Stomach (tissue), 9 donors: ENCODE data around the gene GOLIM4. TPM values are rescaled to one million over a fixed set of nuclear protein-coding genes. Genes with fewer than 3 reads are reported as not detected.

ENCODE experiments used
- DNase-seq, 2 donors: peaks; one replicate each; pipeline versions ENCODE4 v3.0.0 to v3.0.0-alpha.2; 2013 to 2019
- H3K27ac ChIP-seq, 5 donors: fragments of 200-600 bp in 4 of 5; sonication (generic) in 4 of 5; one replicate each; pipeline ENCODE4 v1.5.1; 2013 to 2019; ENCODE audit warnings: mild to moderate bottlenecking in 1 of 5, moderate library complexity in 1 of 5
- H3K27me3 ChIP-seq, 3 donors: fragments of 200-600 bp; sonication (generic); one replicate each; pipeline ENCODE4 v1.5.1; 2017 to 2019; ENCODE audit warnings: mixed run types in 1 of 3
- H3K36me3 ChIP-seq, 4 donors: fragments of 200-600 bp; sonication (generic); 1 replicate in 3 of 4; 2 replicates in 1 of 4; pipeline ENCODE4 v1.5.1; 2016 to 2019
- H3K4me1 ChIP-seq, 4 donors: fragments of 200-600 bp; sonication (generic); one replicate each; pipeline ENCODE4 v1.5.1; 2016 to 2019
- H3K4me3 ChIP-seq, 4 donors: fragments of 200-600 bp; sonication (generic) in 3 of 4; one replicate each; pipeline ENCODE4 v1.5.1; 2016 to 2019; ENCODE audit warnings: mild to moderate bottlenecking in 1 of 4
- H3K9me3 ChIP-seq, 4 donors: fragments of 200-600 bp; sonication (generic); one replicate each; pipeline ENCODE4 v1.5.1; 2016 to 2019
- CTCF ChIP-seq, 7 experiments: fragments of 450-650 bp in 4 of 7; fragments of 200-600 bp in 3 of 7; sonication (generic) in 3 of 7; IDR thresholded peaks; one replicate each; pipeline ENCODE4 v1.5.1; 2016 to 2019; ENCODE audit warnings: antibody characterized with exemption in 7 of 7, control low read depth in 2 of 7, mild to moderate bottlenecking in 1 of 7
- EP300 ChIP-seq: sonication (generic); formaldehyde crosslinking; IDR thresholded peaks from one replicate; pipeline ENCODE4 v1.6.1; 2017; ENCODE audit warnings: antibody characterized with exemption
- POLR2A ChIP-seq, 4 donors: fragments of 450-650 bp; IDR thresholded peaks; one replicate each; pipeline ENCODE4 v1.6.1; 2016; ENCODE audit warnings: antibody characterized with exemption in 4 of 4, control low read depth in 2 of 4, mild to moderate bottlenecking in 1 of 4, moderate library complexity in 1 of 4
- POLR2AphosphoS5 ChIP-seq, 3 donors: sonication (generic); formaldehyde crosslinking; IDR thresholded peaks; one replicate each; pipeline ENCODE4 v1.6.1; 2016; ENCODE audit warnings: antibody characterized with exemption in 3 of 3
- WGBS, 5 donors: extraction: QIAGEN DNeasy Blood & Tissue Kit in 3 of 5; methylation state at CpG; one replicate each; pipeline versions ENCODE4 v1.1.5 to v1.1.7; 2013 to 2018; 5-methylcytosine and 5-hydroxymethylcytosine counted together
- intact Hi-C: fragments of 100-400 bp; cut with DNase I; formaldehyde crosslinking; loops from one replicate; pipeline ENCODE4 v1.15.1; 2023; ENCODE audit warnings: low total_unique reads
- polyA plus RNA-seq, 3 donors: library from polyadenylated mRNA; stranded (reverse); fragments of 200-250 nt; gene quantifications; one replicate each; pipeline ENCODE4 v1.2.3, GENCODE V29; 2013
- total RNA-seq, 5 donors: library from RNA; depleted of rRNA; stranded (reverse); fragments of >200 nt; gene quantifications; one replicate each; pipeline versions ENCODE4 v1.1.0 to v1.2.3, GENCODE V29; 2014 to 2016
- donor health status: healthy with polysubstance abuse.
- donor health status: Bipolar disorder and iron deficiency.
- donor health status: healthy.

GOLIM4 gene
- total and polyA plus RNA-seq, 8 donors: 7.6 to 102 (median 25.0) TPM

- intact Hi-C loops: no loop called here
- Histone ChIP-seq H3K27ac (no peak overlapping the region), H3K36me3 (no peaks in the 10 kb centered on the region), H3K4me3 (no peak overlapping the region), H3K27me3 (no peaks in the 10 kb centered on the region), H3K9me3 (no peaks in the 10 kb centered on the region), H3K4me1 (peaks cover 4 to 48% (median 18%) of the 10 kb centered on the region in 4 donors)
- 79 to 95% (median 92%) methylated on average over 2 of the region's 2 CpGs for WGBS, 5 donors
- TF ChIP-seq CTCF (IDR thresholded peaks at IDR 0.05) (no peak), EP300 (no peak), POLR2A (IDR thresholded peaks at IDR 0.05) (no peak), POLR2AphosphoS5 (IDR thresholded peaks at IDR 0.05) (no peak)
- DNase-seq: no peak
Measured at GRCh38 chr3:168068346-168068745, 27.4 kb downstream of the GOLIM4 start.

DNA sequence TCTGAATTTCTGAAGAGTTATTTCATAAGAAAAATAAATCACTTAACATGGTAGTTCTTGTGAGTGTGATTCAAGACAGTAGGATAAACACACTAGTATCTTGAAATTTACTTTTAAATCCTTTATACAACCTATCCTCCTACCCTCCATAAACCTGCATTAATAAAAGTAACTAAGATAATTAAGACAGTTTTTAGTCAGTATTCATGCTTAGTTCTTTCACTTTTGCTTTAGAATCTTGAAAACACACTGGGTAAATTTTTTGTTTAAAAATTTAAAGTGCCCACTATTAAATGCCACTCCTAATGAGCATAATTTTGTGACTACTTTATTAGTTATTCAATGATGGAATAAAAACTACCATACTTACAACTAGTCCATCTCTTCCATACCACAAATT is 28.8 kb downstream of the GOLIM4 start:
- H3K9me3 ChIP-seq: no peaks in the 10 kb centered on the region
- no peaks in the 10 kb centered on the region for H3K36me3 ChIP-seq
- DNase-seq: no peak
- H3K4me3 ChIP-seq: no peak overlapping the region
- intact Hi-C loops: no loop called here
- H3K27ac ChIP-seq: no peak overlapping the region
- TF ChIP-seq EP300 (no peak), POLR2A (IDR thresholded peaks at IDR 0.05) (no peak), POLR2AphosphoS5 (IDR thresholded peaks at IDR 0.05) (no peak), CTCF (IDR thresholded peaks at IDR 0.05) (no peak)
- no peaks in the 10 kb centered on the region for H3K27me3 ChIP-seq
- H3K4me1 ChIP-seq: peaks cover 4 to 55% (median 27%) of the 10 kb centered on the region in 4 donors

DNA sequence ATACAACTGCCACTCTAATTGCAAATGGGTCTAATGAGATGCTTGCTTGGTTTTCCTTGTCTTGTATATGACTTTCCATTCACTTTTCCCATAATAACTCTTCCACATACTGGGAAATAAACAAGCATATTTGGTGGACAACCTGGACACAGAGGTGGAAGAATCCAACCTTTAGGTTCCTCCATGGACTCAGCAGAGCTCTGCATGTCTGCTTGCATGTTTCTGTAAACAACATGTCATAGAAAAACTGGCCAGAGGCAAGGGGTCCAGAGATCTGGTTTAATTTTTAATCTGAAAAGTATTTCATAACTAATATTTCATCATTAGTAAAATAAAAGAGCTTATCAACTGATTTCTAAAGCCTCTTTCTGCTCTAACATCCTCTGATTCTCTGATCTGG is 30.2 kb downstream of the GOLIM4 start:
- DNase-seq: no peak
- peaks cover 8 to 63% (median 24%) of the 10 kb centered on the region in 4 donors for H3K4me1 ChIP-seq
- no peak for TF ChIP-seq POLR2AphosphoS5 (IDR thresholded peaks at IDR 0.05)
- no peaks in the 10 kb centered on the region for H3K27me3 ChIP-seq
- intact Hi-C loops: no loop called here
- H3K4me3 ChIP-seq: no peak overlapping the region
- no peaks in the 10 kb centered on the region for H3K36me3 ChIP-seq
- H3K9me3 ChIP-seq: no peaks in the 10 kb centered on the region
- no peak overlapping the region for H3K27ac ChIP-seq

- H3K36me3 ChIP-seq: no peaks in the 10 kb centered on the region
- intact Hi-C loops: no loop called here
- no peak overlapping the region for H3K27ac ChIP-seq
- TF ChIP-seq POLR2AphosphoS5 (IDR thresholded peaks at IDR 0.05) (no peak), CTCF (IDR thresholded peaks at IDR 0.05) (no peak), EP300 (no peak), POLR2A (IDR thresholded peaks at IDR 0.05) (no peak)
- H3K27me3 ChIP-seq: no peaks in the 10 kb centered on the region
- H3K4me3 ChIP-seq: no peak overlapping the region
- peaks cover 3 to 55% (median 24%) of the 10 kb centered on the region in 4 donors for H3K4me1 ChIP-seq
- no peaks in the 10 kb centered on the region for H3K9me3 ChIP-seq
- no peak for DNase-seq
Measured at GRCh38 chr3:168063122-168063521, 32.6 kb downstream of the GOLIM4 start.

- DNase-seq: no peak
- intact Hi-C loops: no loop called here
- Histone ChIP-seq H3K4me3 (no peak overlapping the region), H3K36me3 (no peaks in the 10 kb centered on the region), H3K27me3 (no peaks in the 10 kb centered on the region), H3K9me3 (no peaks in the 10 kb centered on the region), H3K4me1 (peaks cover 3 to 55% (median 24%) of the 10 kb centered on the region in 4 donors), H3K27ac (no peak overlapping the region)
- WGBS, 5 donors: 74 to 82% (median 77%) methylated on average over 6 of the region's 6 CpGs
- TF ChIP-seq POLR2AphosphoS5 (IDR thresholded peaks at IDR 0.05) (no peak), POLR2A (IDR thresholded peaks at IDR 0.05) (no peak), EP300 (no peak)
Measured at GRCh38 chr3:168062679-168063078, 33.0 kb downstream of the GOLIM4 start.
